Activated T-cell treated with anti-CD3 and anti-CD28 coated beads, Interleukin-2, amount 50 U/mL, for 1 hour (primary cell): ENCODE measurements around the gene UVRAG.

Experiments used
- DNase-seq: peaks from one replicate; pipeline ENCODE4 v3.0.0-alpha.2; 2020

Gene UVRAG

GRCh38 chr11:76157891-76158290, 342.9 kb downstream of the UVRAG start:
- DNase-seq = no peak

GRCh38 chr11:76158394-76159302, 343.6 kb downstream of the UVRAG start:
- DNase-seq = no peak

- DNase-seq = no peak
Observed at GRCh38 chr11:76159303-76159937, 344.4 kb downstream of the UVRAG start.

- DNase-seq = no peak
Observed at GRCh38 chr11:76159983-76160661, 345.1 kb downstream of the UVRAG start.

- DNase-seq = no peak
Observed at GRCh38 chr11:76160856-76161255, 345.8 kb downstream of the UVRAG start.

- DNase-seq = no peak
Observed at GRCh38 chr11:76161261-76161961, 346.4 kb downstream of the UVRAG start.

- no peak for DNase-seq
Observed at GRCh38 chr11:76162336-76163288, 347.6 kb downstream of the UVRAG start.

GRCh38 chr11:76163289-76163880, 348.4 kb downstream of the UVRAG start:
- no peak for DNase-seq

GRCh38 chr11:76164081-76164480, 349.1 kb downstream of the UVRAG start:
- DNase-seq = no peak

- no peak for DNase-seq
Observed at GRCh38 chr11:76164861-76165751, 350.1 kb downstream of the UVRAG start.

- DNase-seq = no peak
Observed at GRCh38 chr11:76166314-76166713, 351.3 kb downstream of the UVRAG start.

GRCh38 chr11:76167590-76167989, 352.6 kb downstream of the UVRAG start:
- DNase-seq = no peak

- DNase-seq = no peak
Observed at GRCh38 chr11:76169473-76169896, 354.5 kb downstream of the UVRAG start.

- DNase-seq = no peak
Observed at GRCh38 chr11:76170468-76170867, 355.5 kb downstream of the UVRAG start.

- DNase-seq = no peak
Observed at GRCh38 chr11:76172583-76172982, 357.6 kb downstream of the UVRAG start.

- DNase-seq = no peak
Observed at GRCh38 chr11:76173663-76174062, 358.7 kb downstream of the UVRAG start.

GRCh38 chr11:76174330-76174729, 359.3 kb downstream of the UVRAG start:
- DNase-seq = no peak

GRCh38 chr11:76175783-76176182, 360.8 kb downstream of the UVRAG start:
- no peak for DNase-seq

- no peak for DNase-seq
Observed at GRCh38 chr11:76176463-76176862, 361.5 kb downstream of the UVRAG start.

- no peak for DNase-seq
Observed at GRCh38 chr11:76177250-76177686, 362.3 kb downstream of the UVRAG start.
